RCC 7860 (cell line): ENCODE results near the gene ROR2.

Experiments
- DNase-seq: peaks from one replicate; pipeline ENCODE4 v3.0.0-alpha.2; 2015; ENCODE audit warnings: low spot score
- FAIRE-seq: peaks from 2 replicates; lab custom pipeline; 2012; peaks lifted over from hg19 to GRCh38; lab: Jason Lieb, UNC

Gene ROR2

GRCh38 chr9:91884153-91884552 lies 65.9 kb downstream of the ROR2 start:
- FAIRE-seq (no peak), DNase-seq (no peak)

- FAIRE-seq (no peak), DNase-seq (no peak)
Measured at GRCh38 chr9:91883503-91883902, 66.5 kb downstream of the ROR2 start.

- FAIRE-seq: no peak
- DNase-seq: no peak
Measured at GRCh38 chr9:91882627-91883026, 67.4 kb downstream of the ROR2 start.

GRCh38 chr9:91880378-91880972 lies 69.6 kb downstream of the ROR2 start:
- no peak for DNase-seq
- no peak for FAIRE-seq

GRCh38 chr9:91879231-91879630 lies 70.8 kb downstream of the ROR2 start:
- no peak for DNase-seq
- FAIRE-seq: no peak

GRCh38 chr9:91873637-91874051 lies 76.4 kb downstream of the ROR2 start:
- DNase-seq (no peak), FAIRE-seq (no peak)

- FAIRE-seq (no peak), DNase-seq (no peak)
Measured at GRCh38 chr9:91868732-91869391, 81.2 kb downstream of the ROR2 start.

- DNase-seq (no peak), FAIRE-seq (no peak)
Measured at GRCh38 chr9:91867740-91868139, 82.3 kb downstream of the ROR2 start.

GRCh38 chr9:91865041-91865440 lies 85.0 kb downstream of the ROR2 start:
- DNase-seq (no peak), FAIRE-seq (no peak)

- no peak for DNase-seq
- FAIRE-seq: no peak
Measured at GRCh38 chr9:91864380-91864779, 85.6 kb downstream of the ROR2 start.

- FAIRE-seq (no peak), DNase-seq (no peak)
Measured at GRCh38 chr9:91863469-91863868, 86.6 kb downstream of the ROR2 start.

- no peak for DNase-seq
- FAIRE-seq: no peak
Measured at GRCh38 chr9:91858213-91859030, 91.6 kb downstream of the ROR2 start.

- FAIRE-seq: no peak
Measured at GRCh38 chr9:91857291-91858212, 92.5 kb downstream of the ROR2 start.

GRCh38 chr9:91856419-91856818 lies 93.6 kb downstream of the ROR2 start:
- FAIRE-seq (no peak), DNase-seq (no peak)

More at GRCh38 chr9:91857291-91858212, 92.5 kb downstream of the ROR2 start:
- no peak for DNase-seq

- DNase-seq: no peak
- no peak for FAIRE-seq
Measured at GRCh38 chr9:91855196-91855595, 94.8 kb downstream of the ROR2 start.

- no peak for DNase-seq
- no peak for FAIRE-seq
Measured at GRCh38 chr9:91852801-91853347, 97.2 kb downstream of the ROR2 start.

GRCh38 chr9:91849694-91850093 lies 100.3 kb downstream of the ROR2 start:
- no peak for FAIRE-seq

GRCh38 chr9:91848146-91848545 lies 101.9 kb downstream of the ROR2 start:
- no peak for FAIRE-seq
- DNase-seq: no peak

More at GRCh38 chr9:91849694-91850093, 100.3 kb downstream of the ROR2 start:
- no peak for DNase-seq

- no peak for DNase-seq
- FAIRE-seq: no peak
Measured at GRCh38 chr9:91847581-91848091, 102.4 kb downstream of the ROR2 start.

- no peak for DNase-seq
- FAIRE-seq: no peak
Measured at GRCh38 chr9:91845879-91846278, 104.1 kb downstream of the ROR2 start.
